GM06990 (cell line): ENCODE measurements around the gene GPC6.

Experiments used
- DNase-seq: peaks from one replicate; pipeline ENCODE4 v3.0.0-alpha.2; 2011; ENCODE audit not compliant: insufficient read length; ENCODE audit errors: extremely low read depth
- H3K27me3 ChIP-seq: replicated peaks from 2 replicates; pipeline ENCODE4 v1.6.0; 2011; ENCODE audit warnings: low read length; ENCODE audit not compliant: control insufficient read depth, insufficient read depth
- H3K36me3 ChIP-seq: 2 replicates; pipeline ENCODE4 v1.5.1; 2011; ENCODE audit warnings: low read length; ENCODE audit not compliant: control insufficient read depth, insufficient read depth
- H3K4me3 ChIP-seq: replicated peaks from 2 replicates; pipeline ENCODE4 v1.5.1; 2011; ENCODE audit warnings: low read depth, mild to moderate bottlenecking, control low read depth, low read length
- TF ChIP-seq, protein P1 (sequence below): IDR thresholded peaks from 2 replicates; pipeline ENCODE4 v1.5.1; 2011; ENCODE audit warnings: low read length, control low read depth, mild to moderate bottlenecking, inconsistent platforms; ENCODE audit not compliant: insufficient read depth, poor library complexity, severe bottlenecking

GPC6 gene

DNA sequence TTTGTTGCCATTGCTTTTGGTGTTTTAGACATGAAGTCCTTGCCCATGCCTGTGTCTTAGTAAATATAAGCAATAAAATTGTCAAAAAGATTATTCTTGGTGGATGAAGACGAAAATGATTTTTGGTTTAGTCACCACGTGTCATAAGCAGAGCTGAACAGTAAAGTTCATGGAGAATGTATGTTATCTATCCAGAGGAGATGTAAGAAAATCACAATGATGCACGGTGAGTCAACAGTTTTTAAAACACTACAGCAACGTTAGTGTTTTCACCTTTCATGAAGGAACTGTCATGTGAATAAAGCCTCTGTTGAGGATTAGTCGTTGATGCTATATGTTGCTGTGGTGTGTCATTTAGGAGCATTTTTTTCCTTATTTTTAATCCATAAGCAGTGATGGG is 137.6 kb downstream of the GPC6 start:
- TF ChIP-seq, protein P1, sequence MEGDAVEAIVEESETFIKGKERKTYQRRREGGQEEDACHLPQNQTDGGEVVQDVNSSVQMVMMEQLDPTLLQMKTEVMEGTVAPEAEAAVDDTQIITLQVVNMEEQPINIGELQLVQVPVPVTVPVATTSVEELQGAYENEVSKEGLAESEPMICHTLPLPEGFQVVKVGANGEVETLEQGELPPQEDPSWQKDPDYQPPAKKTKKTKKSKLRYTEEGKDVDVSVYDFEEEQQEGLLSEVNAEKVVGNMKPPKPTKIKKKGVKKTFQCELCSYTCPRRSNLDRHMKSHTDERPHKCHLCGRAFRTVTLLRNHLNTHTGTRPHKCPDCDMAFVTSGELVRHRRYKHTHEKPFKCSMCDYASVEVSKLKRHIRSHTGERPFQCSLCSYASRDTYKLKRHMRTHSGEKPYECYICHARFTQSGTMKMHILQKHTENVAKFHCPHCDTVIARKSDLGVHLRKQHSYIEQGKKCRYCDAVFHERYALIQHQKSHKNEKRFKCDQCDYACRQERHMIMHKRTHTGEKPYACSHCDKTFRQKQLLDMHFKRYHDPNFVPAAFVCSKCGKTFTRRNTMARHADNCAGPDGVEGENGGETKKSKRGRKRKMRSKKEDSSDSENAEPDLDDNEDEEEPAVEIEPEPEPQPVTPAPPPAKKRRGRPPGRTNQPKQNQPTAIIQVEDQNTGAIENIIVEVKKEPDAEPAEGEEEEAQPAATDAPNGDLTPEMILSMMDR: no peak
- no peaks in the 10 kb centered on the region for H3K36me3 ChIP-seq
- no peaks in the 10 kb centered on the region for H3K27me3 ChIP-seq
- no peak overlapping the region for H3K4me3 ChIP-seq
- no peak for DNase-seq

DNA sequence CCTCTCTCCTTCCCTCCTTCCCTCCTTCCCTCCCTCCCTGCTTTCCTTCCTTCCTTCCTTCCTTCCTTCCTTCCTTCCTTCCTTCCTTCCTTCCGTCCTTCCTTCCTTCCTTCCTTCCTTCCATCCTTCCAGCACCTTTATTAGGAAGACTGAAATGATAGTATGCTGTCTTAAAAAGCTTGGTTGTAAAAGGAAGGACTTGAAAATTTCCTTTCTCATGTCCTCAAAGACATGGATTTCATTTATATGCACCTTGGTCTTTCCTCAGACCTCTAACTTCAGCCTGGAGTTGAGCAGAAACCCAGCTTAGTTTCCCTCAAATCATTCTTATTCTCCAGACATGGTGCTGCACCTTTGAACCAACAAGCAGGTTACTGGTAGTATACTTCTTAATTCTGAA is 141.7 kb downstream of the GPC6 start:
- Histone ChIP-seq H3K36me3 (no peaks in the 10 kb centered on the region), H3K4me3 (no peak overlapping the region), H3K27me3 (no peaks in the 10 kb centered on the region)
- TF ChIP-seq, protein P1: no peak
- DNase-seq: no peak

DNA sequence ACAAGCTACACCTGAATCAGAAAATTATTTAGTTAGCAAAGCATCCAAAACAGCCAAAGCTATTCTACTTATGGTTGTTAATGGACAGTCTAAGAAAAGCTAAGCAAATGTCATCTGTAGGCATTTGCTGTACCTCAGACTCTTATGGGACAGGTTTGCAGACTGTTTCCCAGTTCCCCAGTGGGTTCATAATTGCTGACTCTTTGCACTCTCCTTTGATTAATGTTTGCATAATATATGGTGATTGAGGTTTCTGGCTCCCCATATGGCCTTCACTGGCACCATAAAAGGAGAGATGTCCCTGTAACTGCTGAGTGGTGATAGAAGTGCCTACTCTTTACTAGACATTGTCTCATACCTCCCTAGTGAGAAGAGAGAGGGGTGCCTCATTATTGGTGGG is 142.1 kb downstream of the GPC6 start:
- no peak for DNase-seq
- TF ChIP-seq, protein P1: no peak
- H3K4me3 ChIP-seq: no peak overlapping the region
- H3K27me3 ChIP-seq: no peaks in the 10 kb centered on the region
- no peaks in the 10 kb centered on the region for H3K36me3 ChIP-seq

DNA sequence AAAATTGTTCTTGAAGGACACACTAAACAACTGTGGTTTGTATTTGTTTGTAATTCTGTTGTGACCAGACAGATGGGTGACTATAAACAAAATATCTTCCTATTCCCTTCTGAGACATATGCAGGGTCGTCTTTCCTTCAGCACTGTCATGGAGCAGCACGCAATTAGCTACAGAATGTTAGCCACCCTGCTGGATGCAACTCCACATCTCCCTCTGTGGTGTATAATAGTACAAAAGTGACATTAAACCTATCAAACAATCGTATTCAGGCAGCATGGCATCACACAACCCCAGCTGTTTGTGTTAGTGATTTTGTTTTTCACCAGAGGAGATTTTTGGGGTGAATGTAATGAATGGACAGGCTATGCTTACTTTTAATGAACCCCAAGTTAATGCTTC is 146.2 kb downstream of the GPC6 start:
- no peaks in the 10 kb centered on the region for H3K36me3 ChIP-seq
- TF ChIP-seq, protein P1: no peak
- H3K27me3 ChIP-seq: no peaks in the 10 kb centered on the region
- no peak overlapping the region for H3K4me3 ChIP-seq
- no peak for DNase-seq

DNA sequence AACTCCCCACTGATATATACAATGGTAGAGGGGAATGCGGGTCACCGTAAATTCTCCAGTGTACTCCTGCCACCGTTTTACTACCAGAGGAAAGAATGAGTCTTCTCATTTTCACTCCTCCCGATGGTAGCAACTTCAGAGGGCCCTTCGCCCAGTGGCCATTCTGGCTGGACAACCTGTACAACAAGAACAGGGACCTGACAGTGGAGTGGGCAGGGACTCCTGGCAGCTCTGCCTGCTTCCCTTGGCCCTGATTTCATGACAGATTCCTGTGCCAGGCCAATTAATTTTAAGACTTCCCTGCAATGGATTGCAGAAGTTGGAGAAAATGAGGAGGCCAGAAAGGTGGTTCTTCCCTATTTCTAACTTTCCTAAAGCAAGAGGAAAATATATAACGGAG is 148.9 kb downstream of the GPC6 start:
- no peak overlapping the region for H3K4me3 ChIP-seq
- H3K36me3 ChIP-seq: no peaks in the 10 kb centered on the region
- no peaks in the 10 kb centered on the region for H3K27me3 ChIP-seq
- TF ChIP-seq, protein P1: no peak
- no peak for DNase-seq

DNA sequence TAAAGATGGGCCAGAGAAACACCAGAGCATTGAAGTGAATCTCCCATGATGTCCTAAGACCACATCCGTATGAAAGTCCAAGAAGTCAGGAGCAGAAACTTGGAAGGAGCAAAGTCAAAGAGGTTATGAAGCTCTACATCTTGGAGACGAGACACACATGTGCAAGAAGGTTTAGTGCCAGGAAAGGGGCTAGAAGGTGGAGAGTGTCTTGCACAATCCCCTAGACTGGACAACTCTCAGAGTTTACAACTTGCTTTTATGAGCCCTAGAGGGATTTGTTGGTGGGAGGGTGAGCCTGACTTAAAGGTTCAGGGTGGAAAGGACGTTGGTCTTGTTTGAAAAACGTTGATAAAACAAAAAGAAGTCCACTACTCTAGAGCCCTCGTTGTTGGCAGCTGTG is 150.6 kb downstream of the GPC6 start:
- no peak overlapping the region for H3K4me3 ChIP-seq
- H3K36me3 ChIP-seq: no peaks in the 10 kb centered on the region
- DNase-seq: no peak
- no peaks in the 10 kb centered on the region for H3K27me3 ChIP-seq
- TF ChIP-seq, protein P1: no peak
